ENCODE data around the gene SCG5.

The SCG5 gene

GRCh38 chr15:32692286-32692685 is 50.8 kb downstream of the SCG5 start:
- DNase-seq = no peak

GRCh38 chr15:32694222-32694983 is 52.9 kb downstream of the SCG5 start:
- DNase-seq = no peak

GRCh38 chr15:32698773-32699390 is 57.4 kb downstream of the SCG5 start:
- DNase-seq = no peak

GRCh38 chr15:32700501-32701150 is 59.1 kb downstream of the SCG5 start:
- DNase-seq = no peak

DNA sequence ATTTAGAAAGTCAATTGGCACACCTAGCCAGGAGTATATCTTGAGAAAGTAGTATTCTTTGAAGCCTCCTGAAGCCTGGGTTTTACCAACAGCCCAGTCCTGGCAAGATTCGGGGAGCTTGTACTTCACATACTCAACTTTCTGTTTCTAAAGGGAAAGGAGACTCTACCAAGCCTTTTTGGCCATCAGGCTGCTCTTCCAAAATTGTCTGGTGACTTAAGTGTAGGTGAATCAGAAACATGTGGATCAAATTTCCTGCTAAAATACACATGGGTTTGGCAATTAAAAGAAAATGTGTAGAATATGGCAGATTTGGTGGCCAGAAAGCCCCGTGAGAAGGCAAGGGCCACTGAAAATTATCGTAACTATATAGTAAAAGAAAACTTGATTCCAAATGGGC is 60.4 kb downstream of the SCG5 start:
- DNase-seq = no peak

GRCh38 chr15:32704395-32704981 is 63.0 kb downstream of the SCG5 start:
- no peak for DNase-seq

DNA sequence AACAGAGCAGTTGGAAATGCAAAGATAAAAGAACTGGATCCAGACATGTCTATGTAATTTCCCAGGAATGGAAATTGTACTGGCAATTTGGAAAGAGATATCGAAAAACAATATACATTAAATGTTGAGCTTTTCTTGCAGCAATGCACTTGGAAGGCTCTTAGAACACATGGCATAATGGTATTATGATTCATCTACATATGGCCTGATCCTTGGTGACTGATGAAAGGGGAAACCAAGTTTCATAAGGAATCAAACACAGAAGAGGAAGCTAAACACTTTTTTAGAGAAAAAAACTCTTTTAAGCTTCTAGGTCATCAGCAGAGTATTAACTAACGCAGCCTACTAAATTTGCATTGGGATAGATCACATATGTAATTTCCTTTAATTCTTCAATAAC is 63.9 kb downstream of the SCG5 start:
- DNase-seq = no peak

- no peak for DNase-seq
Measured at GRCh38 chr15:32706704-32707103, 65.2 kb downstream of the SCG5 start.

DNA sequence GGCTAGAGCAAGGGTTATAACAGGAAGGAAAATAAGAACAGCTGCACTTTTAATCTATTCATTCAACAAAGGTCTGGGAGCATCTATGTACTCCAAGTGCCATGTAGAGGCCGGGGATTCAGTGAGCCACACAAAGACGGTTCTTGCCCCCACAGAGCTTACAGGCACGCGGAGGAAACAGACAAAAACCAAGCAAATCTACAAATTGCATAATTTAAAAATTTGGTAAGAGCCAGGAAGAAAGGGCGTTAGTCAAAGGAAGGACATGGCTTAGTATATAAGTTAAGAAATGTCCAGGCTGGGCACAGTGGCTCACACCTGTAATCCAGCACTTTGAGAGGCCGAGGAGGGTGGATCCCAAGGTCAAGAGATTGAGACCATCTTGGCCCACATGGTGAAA is 65.9 kb downstream of the SCG5 start:
- DNase-seq = no peak

DNA sequence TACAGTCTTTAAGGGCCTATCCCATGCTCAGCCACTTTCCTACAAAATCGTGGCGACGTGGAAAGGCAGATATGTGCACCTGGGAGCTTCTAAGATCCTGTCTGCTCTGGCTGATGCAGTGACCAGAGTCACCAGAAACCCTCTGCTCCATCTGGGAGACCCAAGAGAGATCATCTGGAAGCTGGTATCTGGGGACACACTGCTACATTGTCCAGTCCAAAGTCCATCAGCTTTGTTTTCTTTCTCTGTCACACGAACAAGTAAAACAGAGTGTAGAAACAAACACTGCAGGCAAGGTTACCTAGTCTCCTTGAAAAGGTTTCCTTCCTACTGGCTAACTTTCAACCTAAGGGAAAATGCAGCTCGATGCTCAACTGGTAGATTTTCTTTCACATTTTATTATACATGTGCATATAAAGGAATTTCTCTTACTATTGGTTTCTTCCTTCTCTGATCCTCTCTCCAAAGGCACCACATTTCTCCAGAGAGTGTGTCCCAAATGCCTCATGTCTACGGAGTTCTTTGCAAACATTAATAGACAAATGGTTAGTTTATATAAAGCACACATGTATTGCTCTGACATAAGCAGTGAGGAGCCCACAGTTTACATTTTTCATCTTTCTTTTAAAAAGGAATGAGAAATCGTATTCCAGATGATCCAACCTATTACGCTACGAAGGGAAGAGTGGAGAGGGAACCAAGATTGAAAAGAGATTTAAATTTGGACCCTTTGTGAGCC is 68.0 kb downstream of the SCG5 start:
- no peak for DNase-seq

DNA sequence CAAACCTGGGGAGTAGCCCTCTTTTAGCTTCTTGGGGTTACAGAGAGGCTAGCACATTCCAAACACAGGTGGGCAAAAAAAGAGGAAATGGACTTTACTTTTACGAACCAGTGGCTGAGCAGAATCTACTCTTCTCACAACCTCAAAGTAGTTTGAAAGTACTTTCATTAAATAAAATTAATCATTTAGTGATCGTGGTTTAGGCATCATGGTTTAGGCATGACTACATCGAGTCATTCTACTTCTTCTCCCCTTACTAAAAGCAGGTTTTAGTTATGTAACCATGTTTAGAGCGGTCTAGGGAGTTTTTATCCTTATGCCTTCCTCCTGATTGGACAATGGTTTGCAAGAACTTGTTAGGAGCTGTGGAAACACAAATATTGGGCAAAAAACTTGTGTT is 73.8 kb downstream of the SCG5 start:
- no peak for DNase-seq

DNA sequence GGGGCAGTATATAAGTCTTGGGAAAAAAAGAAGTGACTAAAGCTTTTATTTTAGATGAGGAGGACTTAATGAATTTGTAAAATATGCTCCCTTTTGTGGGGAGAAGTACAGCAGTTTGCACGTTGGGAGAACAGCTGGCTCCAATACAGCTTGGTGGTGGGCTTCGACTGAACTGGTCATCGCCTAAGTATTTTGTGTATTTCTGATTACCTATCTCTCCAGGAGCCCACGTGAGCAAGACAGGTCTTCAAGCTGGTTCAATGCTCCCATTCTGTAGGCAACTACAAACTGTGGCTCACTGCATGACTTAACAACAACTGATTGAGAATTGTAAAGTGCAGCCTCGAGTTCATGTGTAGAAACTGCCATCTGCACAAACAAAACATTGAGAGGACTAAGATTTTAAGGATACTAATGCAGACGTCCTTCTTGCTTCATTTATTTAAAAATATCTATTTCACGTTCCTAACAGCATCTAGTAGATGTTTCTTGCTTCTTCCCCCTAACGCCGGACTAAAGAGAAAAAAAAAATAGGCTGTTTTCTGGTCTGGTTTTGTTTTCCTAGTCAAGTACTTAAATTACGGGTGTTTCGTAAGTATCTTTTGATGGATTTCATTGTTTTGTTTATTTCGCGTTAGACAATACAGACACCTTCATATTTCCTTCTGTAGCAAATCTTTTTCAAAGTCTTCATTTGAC is 74.9 kb downstream of the SCG5 start:
- DNase-seq = no peak

GRCh38 chr15:32716915-32717425 is 75.5 kb downstream of the SCG5 start:
- DNase-seq = no peak

DNA sequence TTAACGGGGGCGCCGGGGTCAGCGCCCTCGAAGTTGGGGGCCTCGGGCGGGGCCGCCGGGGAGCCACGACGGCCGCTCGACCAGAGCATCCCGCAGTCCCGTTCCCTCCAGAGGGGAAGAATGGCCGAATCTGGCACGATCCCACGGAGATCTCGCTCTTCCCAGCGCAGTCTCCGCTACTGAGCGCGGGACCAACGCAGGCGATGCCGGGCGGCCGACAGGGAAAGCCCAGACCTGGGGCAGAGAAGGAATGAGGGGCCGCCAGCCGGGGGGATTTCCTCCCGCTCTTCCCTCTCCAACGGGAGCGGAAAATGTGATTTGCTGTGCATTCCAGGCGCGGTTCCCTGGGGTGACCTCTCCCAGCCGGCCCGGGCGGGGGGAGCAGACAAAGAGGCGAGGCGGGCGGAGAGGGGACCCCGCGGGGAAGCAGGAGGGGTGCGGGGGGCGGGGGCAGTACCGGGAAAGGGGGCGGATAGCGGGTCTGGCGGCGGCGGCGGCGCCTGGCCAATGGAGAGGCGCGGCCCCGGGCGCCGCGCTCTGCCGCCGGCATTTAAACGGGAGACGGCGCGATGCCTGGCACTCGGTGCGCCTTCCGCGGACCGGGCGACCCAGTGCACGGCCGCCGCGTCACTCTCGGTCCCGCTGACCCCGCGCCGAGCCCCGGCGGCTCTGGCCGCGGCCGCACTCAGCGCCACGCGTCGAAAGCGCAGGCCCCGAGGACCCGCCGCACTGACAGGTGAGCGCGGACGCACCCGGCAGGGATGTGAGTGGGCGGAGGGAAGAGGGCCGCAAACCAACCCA is 76.1 kb downstream of the SCG5 start, which contains the start of gene GREM1:
GREM1 (plus strand) TSS at position 579 of the 801 bp plus-strand sequence. CDS start 12,687 bp downstream, outside the sequence.
- no peak for DNase-seq

GRCh38 chr15:32718227-32718820 is 76.8 kb downstream of the SCG5 start:
- no peak for DNase-seq

DNA sequence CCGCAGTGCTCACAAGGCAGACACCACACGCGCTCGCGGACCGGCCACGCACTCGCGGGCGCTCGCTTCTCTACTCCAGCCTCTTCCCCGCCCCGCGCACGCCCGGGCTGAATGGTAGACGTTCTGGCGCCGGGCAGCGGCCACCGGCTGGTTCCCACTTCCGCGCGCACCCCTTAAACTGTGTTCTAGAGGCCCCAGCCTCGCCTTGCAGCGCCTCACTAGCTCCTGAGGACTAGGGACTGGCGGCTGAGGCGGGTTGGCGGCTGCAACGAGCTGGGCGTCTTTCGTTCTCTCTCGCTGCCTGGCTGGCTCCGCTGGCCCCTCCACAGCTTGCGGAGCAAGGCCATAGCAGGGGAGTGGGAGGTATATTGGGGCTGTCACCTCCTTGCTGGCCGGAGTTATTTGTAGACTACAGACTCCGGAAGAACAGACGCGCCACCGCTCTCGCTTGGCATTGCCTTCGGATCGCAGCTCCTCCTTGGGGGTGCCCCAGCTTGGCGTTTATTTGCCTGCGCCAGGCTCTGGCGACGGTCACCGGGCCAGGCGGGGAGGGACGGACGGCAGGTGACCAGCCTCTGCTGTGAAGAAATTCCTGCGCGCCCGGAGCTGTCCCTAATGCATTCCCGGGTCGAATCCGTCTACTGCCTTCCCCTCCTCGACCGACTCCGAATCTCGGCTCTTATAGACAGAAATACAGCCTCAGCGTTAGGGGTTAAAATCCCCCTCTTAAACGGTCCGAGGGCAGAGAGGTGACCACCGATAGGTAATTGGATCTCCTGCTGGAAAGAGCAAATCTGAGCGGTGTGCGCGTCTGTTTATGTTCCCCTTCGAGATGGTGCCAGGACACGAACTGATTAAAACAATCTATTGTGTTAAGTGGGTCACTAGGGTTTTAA is 77.6 kb downstream of the SCG5 start:
- peak; percentile 16 for DNase-seq

DNA sequence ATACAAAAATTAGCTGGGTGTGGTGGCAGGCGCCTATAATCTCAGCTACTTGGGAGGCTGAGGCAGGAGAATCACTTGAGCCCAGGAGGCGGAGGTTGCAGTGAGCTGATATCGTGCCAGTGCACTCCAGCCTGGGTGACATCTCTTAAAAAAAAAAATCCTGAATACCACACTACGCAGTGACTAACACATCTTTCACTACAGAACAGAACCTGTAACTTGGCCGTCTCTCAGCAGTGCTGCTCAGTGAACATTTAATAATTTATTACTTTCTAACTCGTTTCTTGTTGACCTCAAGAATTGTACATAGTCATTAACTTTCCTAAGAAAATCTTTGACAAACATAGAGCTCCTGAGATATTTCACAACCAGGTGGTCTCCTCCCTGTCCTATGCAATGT is 80.1 kb downstream of the SCG5 start:
- no peak for DNase-seq

DNA sequence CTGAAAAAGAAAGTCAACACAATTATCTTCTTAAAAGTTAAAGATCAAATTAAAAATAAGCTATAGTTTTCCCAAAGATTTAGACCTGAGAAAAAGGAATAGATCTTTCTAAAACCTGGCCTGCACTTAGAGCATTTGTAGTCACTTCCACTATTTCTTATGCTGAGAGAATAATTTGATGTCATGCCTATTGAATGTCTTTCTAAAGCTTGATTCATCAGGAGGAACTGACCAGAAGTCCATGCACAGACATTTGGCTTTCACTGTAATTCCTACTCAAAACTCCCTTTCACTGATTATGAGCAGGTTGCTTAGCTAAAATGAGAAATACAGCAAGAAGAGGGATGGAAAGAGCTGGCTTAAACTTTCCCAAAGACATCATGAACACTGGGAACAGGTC is 80.6 kb downstream of the SCG5 start:
- DNase-seq = no peak

DNA sequence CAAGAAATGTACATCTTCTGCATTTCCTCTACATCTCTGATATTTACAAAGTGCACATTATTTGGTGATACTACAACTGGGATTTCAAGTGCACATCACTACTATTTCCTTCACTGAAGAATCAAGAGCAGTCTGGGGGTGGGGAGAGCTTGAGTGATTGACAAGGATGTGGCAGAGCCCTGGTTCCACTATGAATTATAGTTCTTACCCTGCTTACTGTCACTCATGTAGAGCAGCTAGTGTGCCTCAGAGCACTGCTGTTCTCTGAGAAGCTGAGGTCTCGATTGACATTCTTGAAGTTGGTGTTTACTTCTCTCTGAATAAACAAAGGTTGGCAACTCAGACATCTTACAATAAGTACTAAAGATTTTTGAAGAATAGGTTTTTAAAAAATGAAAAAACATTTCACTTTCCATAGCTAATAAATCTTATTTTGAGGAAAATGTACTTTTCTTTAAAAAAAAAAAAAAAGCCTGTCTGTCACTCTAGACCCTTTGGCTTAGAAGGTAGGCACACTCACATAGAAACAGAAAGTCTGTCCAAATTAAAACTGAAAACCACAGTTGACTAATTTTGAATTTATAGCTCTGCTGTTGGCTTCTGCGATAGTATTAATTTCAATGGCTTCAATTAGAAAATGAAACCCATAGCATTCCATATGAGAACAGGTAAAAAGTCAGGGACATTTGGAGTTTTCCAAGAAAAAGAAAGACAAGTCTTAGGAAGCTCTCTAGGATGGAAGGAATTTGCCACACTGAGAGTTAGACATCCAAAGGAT is 81.8 kb downstream of the SCG5 start:
- DNase-seq = no peak
